GM21619 (cell line): ENCODE data around the gene BACE1.
"Not testable (repeated sequence)": the region's sequence is repeated elsewhere in the genome, so short reads cannot be mapped to it uniquely, and the experiment has no call there.

ENCODE experiments used
- ATAC-seq: cut with Tn5 transposase; IDR thresholded peaks from one replicate; pipeline ENCODE4 v1.9.1; 2021; ENCODE audit not compliant: unreplicated experiment

The BACE1 gene

DNA sequence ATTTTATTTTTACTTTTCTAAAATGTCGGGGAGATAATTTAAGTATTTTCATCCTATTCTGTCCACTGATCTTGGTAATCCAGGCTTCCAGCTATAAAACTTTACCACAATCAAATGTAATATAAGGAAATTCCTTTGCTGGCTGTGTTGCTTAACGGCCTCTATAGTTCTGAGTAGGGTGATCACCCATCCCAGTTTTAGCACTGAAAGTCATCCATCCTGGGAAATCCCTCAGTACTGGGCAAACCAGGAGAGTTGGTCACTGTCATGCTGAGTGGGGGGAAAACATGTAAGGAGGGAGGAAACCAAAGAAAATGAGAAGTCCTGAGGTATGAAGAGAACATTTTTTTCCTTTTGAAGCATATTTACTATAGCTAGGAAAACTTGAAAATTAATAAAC, 37.7 kb downstream of the BACE1 start:
- ATAC-seq = no peak

DNA sequence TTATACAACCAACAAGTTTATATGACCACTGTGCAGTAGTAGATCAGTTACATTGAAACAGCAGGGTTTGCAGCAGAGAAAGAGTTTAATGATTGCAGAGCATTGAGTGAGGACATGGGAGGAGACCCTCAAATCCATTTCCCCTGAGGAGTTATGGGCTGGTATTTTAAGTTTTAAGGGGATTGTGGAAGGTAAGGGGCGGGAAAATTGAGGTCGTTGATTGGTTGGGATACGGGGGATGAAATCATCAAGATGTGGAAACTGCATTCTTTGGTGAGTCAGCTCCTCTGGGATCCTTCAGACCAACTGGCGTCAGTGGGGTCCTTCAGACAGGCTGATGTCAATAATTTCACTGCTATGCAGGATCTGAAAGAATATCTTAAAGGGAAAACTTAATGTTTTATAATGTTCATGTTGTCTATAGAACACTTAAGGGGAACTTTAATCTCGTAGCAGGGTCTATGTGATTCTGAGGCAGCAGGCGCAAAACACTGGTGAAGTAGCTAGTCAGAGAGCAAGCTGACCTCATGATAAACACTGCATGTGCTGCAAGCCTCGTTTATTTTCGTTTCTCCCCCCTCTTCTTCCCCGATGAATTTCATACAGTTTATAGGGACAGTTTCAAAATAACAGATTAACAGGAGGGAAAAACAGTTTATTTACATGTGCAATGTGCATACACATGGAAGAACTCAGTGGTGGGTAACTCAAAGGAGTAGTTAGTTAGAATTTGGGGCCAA, 42.3 kb downstream of the BACE1 start:
- ATAC-seq = no peak

DNA sequence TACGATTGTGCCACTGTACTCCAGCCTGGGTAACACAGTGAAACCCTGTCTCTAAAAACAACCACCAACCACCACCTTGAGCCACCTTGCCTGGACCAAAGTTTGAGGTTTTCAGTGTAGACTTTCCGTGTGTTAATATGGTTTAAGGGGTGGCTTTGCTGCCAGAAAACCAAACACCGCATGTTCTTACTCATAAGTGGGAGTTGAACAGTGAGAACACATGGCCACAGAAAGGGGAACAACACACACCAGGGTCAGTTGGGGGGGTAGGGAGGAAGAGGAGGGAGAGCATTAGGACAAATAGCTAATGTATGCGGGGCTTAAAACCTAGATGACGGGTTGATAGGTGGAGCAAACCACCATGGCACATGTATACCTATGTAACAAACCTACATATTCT, 43.9 kb downstream of the BACE1 start:
- not testable (repeated sequence) for ATAC-seq

DNA sequence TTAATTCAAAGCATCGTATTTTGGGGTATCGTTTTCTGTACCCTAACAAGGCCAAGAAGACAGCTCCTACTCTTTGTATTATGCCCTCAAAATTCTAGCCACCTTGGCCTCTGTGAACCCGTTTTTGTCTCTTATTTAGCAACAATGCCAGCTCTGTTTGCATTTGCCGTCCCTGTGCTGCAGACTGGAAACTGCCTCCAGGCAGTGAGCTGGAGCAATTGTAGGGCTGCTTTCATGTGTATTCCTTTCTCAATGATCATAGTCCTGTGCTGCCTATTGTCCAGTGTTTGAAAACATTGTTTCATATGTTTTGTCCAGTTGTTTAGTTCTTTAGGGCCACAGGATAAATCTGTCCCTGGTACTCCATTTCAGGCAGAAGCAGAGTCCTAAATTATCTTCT, 44.8 kb downstream of the BACE1 start:
- ATAC-seq = no peak

DNA sequence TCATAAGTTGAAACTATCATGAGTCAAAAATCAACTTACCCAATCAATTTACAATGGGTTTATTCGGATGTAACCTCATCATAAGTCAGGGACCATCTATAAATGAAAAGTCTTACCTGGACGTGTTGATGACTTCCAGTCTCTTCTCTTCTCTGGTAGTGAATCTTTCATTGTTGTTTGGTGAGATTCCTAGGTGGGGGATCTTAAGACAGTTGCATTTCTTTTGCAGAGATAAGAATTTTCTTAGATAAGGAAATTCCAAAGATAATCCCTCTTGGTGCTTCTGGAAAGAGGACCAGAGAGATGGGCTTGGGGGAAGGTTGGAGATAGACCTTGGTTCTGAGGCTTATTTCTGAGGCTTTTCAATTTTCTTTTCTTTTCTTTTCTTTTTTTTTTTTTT, 46.2 kb downstream of the BACE1 start:
- no peak for ATAC-seq

DNA sequence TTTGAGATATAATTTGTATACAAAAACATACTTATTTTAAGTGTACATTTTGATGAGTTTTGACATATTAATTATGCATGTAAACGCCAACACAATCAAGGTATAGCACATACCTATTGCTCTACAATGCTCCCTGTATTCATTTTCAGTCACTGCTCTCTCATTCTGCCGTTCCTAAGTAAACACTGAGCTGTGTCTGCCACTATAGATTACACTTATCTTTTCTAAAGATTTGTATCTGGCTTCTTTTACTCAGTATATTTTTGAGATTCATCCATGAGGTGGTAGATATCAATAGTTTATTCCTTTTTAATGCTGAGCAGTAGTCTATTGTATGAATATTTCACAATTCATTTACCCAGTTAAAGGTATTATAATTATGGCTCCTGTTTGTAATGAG, 50.3 kb downstream of the BACE1 start:
- no peak for ATAC-seq

DNA sequence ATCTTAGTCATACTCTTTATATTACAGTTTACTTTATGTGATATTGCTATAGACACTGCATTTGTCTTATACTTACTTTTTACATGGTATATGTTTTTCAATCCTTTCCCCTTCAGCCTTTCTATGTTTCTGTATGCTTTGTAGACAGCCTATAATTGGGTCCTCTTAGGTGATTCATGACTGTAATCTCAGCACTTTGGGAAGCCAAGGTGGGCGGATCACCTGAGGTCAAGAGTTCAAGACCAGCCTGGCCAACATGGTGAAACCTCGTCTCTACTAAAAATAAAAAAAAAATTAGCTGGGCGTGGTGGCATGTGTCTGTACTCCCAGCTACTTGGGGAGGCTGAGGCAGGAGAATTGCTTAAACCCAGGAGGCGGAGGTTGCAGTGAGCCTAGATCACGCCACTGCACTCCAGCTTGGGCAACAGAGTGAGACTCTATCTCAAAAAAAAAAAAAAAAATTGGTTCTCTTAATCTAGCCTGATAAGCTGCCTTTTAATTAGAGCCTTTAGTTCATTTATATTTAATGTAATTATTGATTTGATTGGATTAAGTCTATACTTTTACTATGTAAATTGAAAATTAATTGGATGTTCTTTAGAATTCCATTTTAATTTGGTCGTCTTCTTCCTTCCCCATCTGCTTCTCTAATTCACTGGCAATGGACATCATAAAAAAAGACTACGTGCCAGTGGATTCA, 51.3 kb downstream of the BACE1 start:
- not testable (repeated sequence) for ATAC-seq

DNA sequence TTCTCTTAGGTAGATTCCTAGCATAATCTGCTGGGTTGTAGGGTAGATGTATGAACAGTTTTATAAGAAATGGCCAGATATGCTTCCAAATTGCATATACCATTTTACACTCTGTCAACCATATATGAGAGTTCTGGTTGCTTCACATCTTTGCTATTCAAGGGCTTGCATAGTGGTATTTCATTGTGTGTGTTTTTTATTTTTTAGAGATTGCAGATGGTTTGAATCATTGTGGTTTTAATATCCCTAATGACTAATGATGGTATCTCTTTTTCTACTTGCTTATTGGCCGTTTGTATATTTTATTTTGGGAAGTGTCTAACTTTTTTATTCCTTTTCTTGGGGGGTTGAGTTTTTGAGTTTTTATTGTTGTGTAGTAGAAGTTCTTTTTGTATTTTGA, 56.6 kb downstream of the BACE1 start:
- no peak for ATAC-seq

DNA sequence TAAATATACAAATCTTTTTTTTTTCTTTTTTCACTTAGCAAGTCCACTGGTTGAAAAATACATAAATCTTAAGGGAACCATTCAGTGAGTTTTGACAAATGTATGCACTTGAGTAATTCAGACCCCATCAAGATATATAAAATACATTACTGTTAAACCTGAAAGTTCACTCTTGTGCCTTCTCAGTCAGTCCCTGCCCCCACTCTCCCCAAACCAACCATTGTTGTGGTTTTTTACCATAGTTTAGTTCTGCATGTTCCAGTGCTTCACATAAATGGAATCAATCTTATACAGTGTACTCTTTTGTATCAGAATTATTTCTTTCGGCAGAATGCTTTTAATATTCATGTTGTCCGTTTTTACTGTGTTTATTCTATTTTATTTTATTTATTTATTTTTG, 57.5 kb downstream of the BACE1 start:
- no peak for ATAC-seq

DNA sequence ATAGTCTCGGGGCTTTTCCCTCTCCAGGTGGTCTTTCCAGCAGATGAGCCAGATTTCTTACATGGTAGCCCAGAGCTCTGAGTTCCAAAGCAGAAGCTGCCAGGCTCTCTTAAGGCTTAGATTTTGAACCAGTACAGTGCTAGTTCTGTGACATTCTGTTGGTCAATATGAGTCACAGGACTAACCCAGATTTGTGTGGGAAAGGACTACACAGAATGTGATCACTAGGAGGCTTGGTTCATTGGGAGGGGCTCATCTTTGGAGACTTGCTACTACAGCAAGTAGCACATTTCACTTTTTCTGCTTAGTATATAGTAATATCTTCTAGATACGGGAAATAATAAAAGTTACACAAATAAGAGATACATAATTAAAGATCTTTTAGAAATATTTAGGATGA, 59.5 kb downstream of the BACE1 start:
- ATAC-seq = no peak

DNA sequence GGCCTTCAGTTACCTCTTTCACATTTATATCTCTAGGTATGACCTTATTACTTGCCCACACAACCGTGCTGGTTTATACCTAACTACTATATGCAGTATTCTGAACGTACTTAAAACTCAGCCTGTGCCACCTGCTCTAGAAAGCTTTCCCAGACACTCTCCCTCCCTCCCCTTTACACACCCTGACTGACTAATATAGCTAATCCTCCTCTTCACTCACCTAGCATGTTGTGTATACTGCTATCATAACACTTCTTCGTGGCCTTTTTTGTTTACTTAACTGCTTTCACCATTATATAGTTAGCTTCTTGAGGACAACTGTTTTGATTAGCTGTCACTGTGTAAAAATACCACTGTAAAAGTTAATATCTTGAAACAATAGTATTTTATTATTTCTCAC, 60.1 kb downstream of the BACE1 start:
- ATAC-seq = no peak

DNA sequence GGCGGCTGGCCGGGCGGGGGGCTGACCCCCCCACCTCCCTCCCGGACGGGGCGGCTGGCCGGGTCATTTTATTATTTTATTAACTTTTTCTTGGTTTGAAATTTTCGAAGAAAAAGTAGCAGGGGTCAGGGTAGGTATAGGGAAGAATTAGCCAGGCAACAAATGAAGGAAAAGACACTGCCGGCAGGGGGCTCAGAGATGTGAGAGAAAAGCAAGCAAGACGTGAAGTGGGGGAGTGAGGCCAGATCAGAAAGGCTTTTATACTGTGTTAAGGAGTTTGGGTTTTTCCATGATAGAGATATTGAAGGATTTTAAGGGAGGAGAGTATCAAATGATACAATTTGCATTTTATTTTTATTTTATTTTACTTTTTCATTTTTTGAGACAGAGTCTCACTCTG, 64.5 kb downstream of the BACE1 start:
- no peak for ATAC-seq

DNA sequence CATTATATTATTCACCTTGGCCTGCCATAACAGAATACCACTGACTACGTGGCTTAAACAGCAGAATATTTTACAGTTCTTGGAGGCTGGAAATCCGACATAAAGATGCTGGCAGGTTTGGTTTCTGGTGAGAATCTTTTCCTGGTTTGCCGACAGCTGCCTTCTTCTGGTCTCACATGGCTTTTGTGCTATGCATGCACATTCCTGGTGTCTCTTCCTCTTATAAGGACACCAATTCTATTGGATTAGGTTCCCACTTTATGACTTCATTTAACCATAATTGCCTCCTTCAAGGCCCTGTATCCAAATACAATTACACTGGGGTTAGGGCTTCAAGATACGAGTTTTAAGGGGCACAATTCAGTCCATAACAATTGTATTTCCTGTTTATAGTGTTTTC, 66.5 kb downstream of the BACE1 start:
- ATAC-seq = no peak

DNA sequence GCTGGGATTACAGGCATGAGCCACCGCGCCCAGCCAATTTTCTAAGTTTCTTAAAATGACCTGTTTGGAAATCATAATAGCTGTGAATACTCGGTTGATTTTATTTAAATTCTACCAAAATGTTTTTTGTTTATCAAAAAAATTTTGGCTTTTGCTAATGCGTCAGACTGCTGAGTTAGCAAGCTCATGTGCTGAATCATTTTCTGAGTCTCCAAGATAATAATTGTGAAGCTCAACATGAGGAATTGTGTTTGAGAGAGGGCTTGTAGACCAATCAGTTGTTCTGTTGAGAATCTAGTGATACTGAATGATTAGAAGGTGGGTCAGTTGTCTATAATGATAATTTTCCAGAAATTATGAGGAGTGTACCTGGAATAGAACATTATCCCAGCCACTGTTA, 67.7 kb downstream of the BACE1 start:
- no peak for ATAC-seq

DNA sequence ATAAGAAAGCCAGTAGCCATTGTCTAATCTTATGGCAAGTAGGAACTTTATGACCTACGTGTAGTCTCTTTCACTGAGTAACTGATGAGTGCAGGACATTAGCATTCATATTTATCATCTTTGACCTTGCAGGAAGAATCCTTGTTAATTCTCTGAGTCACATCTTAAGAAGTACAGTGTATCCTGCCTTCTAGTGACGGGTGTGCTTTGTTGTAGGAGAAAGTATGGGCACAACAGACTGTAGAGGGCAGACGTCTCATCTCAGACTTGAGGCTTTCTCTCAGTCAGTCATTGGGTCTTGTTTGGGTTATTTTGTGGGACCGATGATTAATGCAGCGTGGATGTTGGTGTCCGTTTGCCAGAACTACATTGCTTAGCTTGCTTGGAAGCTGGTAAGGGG, 76.8 kb downstream of the BACE1 start:
- no peak for ATAC-seq

DNA sequence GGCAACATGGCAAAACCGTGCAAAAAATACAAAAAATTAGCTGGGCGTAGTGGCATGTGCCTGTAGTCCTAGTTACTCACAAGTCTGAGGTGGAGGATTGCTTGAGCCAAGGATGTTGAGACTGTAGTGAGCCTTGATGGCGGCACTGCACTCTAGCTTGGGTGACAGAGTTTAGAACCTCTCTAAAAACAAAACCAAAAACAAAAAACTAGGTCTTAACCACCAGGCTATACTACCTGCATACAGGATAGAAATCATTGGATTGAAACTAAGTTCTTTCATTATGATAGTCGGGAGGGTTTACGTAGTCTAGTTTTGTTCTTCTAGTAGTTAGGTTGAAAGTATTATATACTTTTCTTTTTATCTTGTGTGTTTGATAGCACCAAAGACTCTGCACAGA, 77.8 kb downstream of the BACE1 start:
- ATAC-seq = no peak
